Ureter (tissue), 1 donor: ENCODE data around the gene MDFIC. TPM values are rescaled to one million over a fixed set of nuclear protein-coding genes. Genes with fewer than 3 reads are reported as not detected.

ENCODE experiments used
- DNase-seq: peaks from one replicate; pipeline ENCODE4 v3.0.0-alpha.2; 2020; ENCODE audit warnings: low spot score
- total RNA-seq: library from RNA; stranded (reverse); gene quantifications from one replicate; pipeline ENCODE4 v1.2.4, GENCODE V29; 2023
- donor health status: DM: yes; HTN: yes; CAD: no.

Gene MDFIC
- total RNA-seq, 1 donor from 2014 or later = 35.3 TPM

DNA sequence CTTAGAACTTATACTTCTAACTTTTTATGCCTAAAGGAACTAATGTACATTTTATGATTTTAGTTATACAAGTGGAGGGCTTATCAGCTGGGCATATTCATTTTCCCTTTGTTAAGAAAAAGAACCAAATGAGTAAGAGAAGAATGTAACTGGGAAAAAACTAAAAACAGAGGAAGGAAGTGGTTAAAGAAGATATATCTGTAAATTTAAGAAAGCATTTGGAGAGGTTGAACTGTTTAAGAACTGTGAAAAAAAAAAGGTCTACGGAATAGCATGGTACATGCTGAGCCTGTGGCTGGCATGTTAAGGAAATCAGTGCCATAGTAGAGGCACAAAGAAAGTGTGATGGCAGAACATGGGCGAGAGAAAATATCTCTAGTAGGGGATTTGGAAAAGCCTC lies 6.2 kb downstream of the MDFIC start:
- DNase-seq = no peak

DNA sequence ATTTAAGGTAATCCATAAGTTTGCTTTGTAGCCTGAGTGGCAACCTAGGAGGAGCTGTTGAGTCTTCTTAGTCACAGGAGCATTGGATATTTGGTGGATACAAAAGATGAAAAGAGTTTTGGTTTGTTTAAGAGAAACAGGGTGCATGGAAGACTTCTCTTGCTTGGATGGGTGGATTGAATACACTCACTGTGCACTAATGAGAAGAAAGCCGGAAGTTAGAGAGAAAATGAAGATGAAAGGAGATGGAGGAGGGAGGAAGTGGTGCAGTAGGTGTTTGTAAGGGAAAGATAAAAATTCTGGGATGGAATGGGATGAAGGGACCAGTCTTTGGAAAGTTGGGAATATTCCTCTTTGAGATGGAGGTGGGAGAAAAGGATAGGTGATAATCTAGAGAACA lies 7.7 kb downstream of the MDFIC start:
- DNase-seq = no peak

GRCh38 chr7:114930107-114930661 lies 8.3 kb downstream of the MDFIC start:
- no peak for DNase-seq

DNA sequence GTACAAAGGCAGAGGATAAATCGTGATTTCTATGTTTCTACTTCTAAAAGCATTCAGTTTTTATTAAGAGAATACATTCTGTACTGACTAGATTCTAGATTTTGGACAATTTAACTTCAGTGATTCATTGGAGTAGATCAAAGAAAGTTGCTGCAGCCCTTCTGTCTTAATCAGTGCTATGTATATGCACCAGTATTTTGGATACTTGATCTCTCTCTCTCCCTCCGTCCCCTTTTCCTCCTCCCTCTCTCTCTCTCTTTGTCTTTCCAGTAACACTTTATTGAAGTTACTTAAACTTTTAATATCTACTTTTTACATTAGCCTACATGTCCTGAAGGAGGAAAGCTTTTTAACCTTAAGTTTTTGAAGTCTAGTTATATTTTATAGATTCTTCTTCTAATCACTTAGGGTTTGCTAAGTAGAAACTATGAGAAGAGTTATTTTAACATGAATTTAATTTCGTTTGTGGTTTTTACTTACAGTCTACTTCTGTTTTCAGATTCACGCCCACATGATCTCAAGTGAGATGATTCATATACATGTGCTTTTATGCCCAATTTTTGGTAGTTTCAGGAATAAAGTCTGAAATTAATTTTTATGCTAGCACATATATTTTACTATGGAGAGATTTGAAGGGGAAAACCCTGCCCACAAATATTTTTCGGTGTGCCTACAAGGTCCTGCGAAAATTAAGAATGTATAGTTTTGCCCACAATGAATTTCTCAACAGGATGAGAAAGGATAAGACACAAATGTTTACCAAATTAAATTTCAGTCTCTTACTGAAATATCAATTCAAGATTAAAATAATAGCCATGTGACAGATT lies 9.1 kb downstream of the MDFIC start:
- no peak for DNase-seq

DNA sequence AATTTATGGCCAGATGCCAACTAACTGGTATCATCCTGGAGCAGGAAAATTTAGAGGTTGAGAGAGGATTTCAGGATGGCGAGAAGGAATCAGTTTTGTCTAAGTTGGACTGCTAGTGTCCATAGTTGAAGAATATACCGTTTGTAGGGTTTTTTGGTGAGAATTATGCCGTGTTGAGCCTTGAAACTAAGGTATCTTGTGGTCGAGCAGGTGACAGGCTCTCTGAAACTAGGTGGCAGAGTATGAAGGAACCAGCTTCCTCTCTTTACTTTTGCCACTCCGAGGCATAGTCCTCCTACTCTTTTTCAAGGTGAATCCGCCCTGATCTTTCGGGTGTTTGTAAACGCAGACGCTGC lies 9.7 kb downstream of the MDFIC start:
- no peak for DNase-seq

DNA sequence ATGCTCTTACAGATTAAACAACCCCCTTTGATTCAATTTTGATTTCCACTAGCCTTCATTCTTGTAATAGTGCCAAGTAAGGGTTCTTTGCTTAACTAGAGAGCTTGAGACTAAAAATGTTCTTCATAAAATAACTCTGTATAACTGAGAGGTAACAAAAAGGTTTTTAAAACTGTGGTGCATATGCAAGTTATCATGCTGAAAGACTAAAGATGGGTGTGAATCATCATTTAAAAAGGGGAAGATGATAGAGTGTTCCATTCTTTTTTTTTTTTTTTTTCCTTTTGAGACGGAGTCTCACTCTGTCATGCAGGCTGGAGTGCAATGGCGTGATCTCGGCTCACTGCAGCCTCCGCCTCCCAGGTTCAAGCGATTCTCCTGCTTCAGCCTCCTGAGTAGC lies 11.1 kb downstream of the MDFIC start:
- no peak for DNase-seq

DNA sequence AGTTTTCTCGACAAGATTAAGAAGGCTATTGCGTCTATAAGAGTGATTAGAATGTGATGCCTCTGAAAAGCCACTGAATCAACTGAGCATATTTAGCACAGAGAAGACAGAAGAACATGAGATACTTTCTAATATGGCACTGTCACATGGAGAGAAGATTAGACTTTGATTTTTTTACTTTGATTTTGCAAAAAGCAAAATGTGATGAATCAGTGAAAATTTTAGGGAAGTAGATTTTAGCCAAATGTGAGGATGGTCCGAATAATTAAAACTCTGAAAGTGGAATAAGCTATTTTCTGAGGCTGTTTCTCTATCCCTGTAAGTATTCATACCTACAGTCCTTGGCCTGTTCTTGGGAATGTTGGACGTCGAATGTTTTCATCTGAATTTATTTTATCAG lies 11.8 kb downstream of the MDFIC start:
- no peak for DNase-seq

GRCh38 chr7:114934086-114934485 lies 12.2 kb downstream of the MDFIC start:
- DNase-seq = no peak

- DNase-seq = no peak
These were observed 12.8 kb downstream of the MDFIC start for GRCh38 chr7:114934713-114935112.

- no peak for DNase-seq
These were observed 14.6 kb downstream of the MDFIC start for GRCh38 chr7:114936471-114936870.

- DNase-seq = no peak
These were observed 15.6 kb downstream of the MDFIC start for GRCh38 chr7:114937446-114937845.

DNA sequence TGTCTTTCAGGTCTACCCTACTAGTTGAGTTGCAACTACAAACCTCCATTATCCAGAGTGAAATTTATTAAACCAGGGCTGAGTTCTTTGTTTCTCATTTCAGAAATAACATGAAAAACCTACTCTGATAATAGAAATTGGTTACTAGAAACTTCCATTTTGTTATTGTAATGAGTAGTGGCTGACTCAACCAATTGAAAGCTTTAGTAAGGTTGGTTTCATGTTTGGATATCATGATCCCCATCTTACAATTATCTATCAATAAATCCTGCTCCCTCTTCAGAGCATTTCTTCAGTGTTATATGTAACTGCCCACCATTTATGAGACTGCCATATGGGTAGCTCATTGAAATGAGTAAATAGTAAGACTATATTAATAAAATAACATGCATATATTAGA lies 16.9 kb downstream of the MDFIC start:
- DNase-seq = no peak

DNA sequence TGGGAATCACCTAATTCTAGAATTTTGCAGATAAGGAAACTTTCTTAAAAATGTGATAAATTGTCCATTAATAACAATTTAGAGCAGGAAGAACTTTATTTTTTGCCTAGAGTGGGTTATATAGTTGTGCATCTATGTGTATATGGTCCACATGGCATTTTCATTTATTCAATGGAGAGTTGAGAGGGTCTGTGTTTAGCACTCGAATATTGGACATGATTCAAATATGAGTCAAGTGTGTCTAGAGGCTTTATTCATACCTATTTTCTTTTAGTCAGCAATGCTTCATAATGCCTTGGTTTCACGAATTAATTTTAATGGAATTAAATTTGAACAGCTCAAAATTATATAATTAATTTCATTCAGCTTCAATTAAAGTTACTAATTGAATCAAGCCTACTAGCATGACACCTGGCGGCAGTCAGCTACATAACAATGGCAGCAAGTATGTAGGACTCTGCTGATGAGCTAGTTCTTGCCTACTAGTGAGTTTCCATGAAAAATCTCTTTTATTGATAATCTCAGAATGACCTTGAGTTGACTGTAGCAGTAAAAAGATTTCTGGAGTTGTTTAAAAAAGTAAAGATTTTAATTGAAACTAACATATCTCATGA lies 17.7 kb downstream of the MDFIC start:
- no peak for DNase-seq

GRCh38 chr7:114940220-114940619 lies 18.3 kb downstream of the MDFIC start:
- no peak for DNase-seq

GRCh38 chr7:114941692-114942091 lies 19.8 kb downstream of the MDFIC start:
- DNase-seq = no peak

- no peak for DNase-seq
These were observed 20.7 kb downstream of the MDFIC start for GRCh38 chr7:114942446-114943175.

- DNase-seq = no peak
These were observed 21.6 kb downstream of the MDFIC start for GRCh38 chr7:114943530-114943929.

GRCh38 chr7:114943953-114944744 lies 22.3 kb downstream of the MDFIC start:
- DNase-seq = no peak

DNA sequence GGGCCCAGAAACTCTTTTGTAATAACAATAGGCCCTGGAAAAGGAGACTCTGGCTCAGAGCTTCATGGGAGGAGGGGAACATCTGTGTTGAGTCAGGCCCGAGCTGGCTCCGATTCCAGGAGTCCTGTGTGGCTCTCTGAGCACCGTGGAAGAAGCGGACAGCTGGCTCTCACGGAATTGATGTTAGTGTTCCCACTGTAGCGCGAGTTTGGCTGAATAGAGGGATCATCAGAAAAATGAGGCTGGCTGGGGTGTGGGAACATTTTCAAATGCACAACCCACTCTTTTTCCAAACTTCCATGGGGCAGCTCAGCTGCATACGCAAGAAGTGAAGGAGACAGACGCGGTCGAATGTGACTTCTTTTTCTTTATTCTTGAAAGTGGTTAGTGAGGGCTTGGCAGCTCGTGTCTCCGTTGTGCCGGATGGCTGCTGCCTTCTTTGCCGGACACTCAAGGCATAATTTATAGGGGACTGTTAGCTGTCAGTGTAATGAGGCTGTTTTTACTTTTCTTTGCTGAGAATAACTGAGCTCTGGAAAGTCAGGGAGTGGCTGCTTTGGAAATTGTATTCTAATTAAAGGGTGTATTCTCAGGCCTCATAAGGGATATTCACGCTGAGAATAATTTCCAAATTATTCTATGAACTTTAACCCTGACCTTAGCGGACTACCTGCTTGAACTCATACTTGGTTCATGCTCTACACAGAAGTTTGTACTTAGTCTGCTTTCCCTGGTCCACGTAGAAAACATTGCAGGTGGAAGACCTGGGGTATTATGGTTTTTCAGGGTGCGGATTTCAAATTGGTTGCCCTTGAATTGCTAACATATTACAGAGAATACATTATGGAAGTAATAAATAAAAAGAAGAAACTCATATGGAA lies 23.1 kb downstream of the MDFIC start:
- DNase-seq = peak; percentile 56

DNA sequence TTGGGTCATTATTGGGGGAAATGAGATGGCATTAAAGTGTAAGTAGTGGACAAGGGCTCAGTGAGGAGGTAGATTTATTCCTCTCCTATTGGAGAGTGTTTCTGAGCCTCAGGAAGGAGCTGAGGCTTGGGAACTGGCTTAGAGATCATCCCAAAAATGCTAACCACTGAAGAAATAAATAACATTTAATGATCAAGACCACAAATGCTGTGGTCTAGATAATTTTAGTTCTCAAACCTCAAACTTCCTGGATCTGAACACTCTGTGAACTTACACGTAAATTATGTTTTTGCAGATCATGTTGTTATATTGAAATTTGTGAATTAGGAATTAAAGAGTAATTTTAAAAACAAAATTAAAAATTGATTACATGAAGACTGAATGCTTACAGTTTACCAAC lies 27.3 kb downstream of the MDFIC start:
- no peak for DNase-seq

DNA sequence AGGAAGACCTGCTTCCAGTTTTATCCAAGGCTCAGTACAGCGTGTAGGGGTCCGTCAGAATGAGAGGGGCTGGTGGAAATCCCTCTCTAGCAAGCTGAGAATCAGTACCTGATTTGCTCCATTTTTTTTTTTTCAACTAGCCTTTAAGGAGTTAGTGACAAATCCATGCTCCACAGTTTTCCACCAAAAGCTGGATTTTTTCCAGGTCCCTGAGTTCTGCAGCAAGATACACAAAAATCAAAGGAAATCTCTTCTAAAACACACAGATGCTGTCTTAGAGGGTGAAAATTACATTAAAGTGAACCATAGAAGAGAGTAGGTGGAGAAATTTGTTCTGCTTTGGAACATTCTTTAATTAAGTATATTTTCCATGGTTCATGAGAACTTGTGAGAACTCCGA lies 30.4 kb downstream of the MDFIC start:
- DNase-seq = no peak
